SH-SY5Y (cell line): ENCODE results near the gene PIK3AP1.

Experiments
- GATA2 ChIP-seq: IDR thresholded peaks from 2 replicates; pipeline ENCODE4 v1.6.1; 2011; ENCODE audit warnings: mild to moderate bottlenecking, low read depth, low read length
- GATA3 ChIP-seq: IDR thresholded peaks from 2 replicates; pipeline ENCODE4 v1.6.1; 2011; ENCODE audit warnings: low read depth, mild to moderate bottlenecking, low read length, moderate library complexity

GRCh38 chr10:96616961-96617360 is 103.4 kb downstream of the PIK3AP1 start:
- TF ChIP-seq GATA2 (no peak), GATA3 (no peak)
